Ishikawa (cell line): ENCODE data around the gene GAPVD1.

Source experiments
- CEBPB ChIP-seq: IDR thresholded peaks from 2 replicates; pipeline ENCODE4 v1.6.1; 2012
- CREB1 ChIP-seq: IDR thresholded peaks from 2 replicates; pipeline ENCODE4 v1.6.1; 2012; ENCODE audit warnings: low read depth
- EGR1 ChIP-seq: IDR thresholded peaks from 2 replicates; pipeline ENCODE4 v1.6.1; 2012
- EP300 ChIP-seq: IDR thresholded peaks from 2 replicates; pipeline ENCODE4 v1.6.1; 2012; ENCODE audit warnings: borderline replicate concordance
- FOXM1 ChIP-seq: IDR thresholded peaks from 2 replicates; pipeline ENCODE4 v1.6.1; 2012; ENCODE audit warnings: low read depth, borderline replicate concordance
- MAX ChIP-seq: IDR thresholded peaks from 2 replicates; pipeline ENCODE4 v1.6.1; 2012
- NFIC ChIP-seq: IDR thresholded peaks from 2 replicates; pipeline ENCODE4 v1.6.1; 2012
- RAD21 ChIP-seq: IDR thresholded peaks from 2 replicates; pipeline ENCODE4 v1.6.1; 2012; ENCODE audit warnings: low read depth
- REST ChIP-seq: IDR thresholded peaks from 2 replicates; pipeline ENCODE4 v1.6.1; 2012; ENCODE audit warnings: low read depth, mild to moderate bottlenecking
- TAF1 ChIP-seq: IDR thresholded peaks from 2 replicates; pipeline ENCODE4 v1.6.1; 2012; ENCODE audit warnings: low read depth, mild to moderate bottlenecking
- TEAD4 ChIP-seq: IDR thresholded peaks from 2 replicates; pipeline ENCODE4 v1.6.1; 2012
- USF1 ChIP-seq: IDR thresholded peaks from 2 replicates; pipeline ENCODE4 v1.6.1; 2012
- YY1 ChIP-seq: IDR thresholded peaks from 2 replicates; pipeline ENCODE4 v1.6.1; 2012; ENCODE audit warnings: low read depth
- ZBTB7A ChIP-seq: IDR thresholded peaks from 2 replicates; pipeline ENCODE4 v1.6.1; 2012; ENCODE audit warnings: low read depth

- TF ChIP-seq YY1 = no peak
- TF ChIP-seq MAX = no peak
- TF ChIP-seq TAF1 = no peak
- TF ChIP-seq EP300 = no peak
- no peak for TF ChIP-seq FOXM1
- TF ChIP-seq RAD21 = no peak
- no peak for TF ChIP-seq REST
- TF ChIP-seq USF1 = no peak
- TF ChIP-seq CEBPB = no peak
- TF ChIP-seq EGR1 = no peak
- TF ChIP-seq ZBTB7A = no peak
- TF ChIP-seq CREB1 = no peak
- TF ChIP-seq TEAD4 = no peak
- TF ChIP-seq NFIC = no peak
Measured at GRCh38 chr9:125268394-125269013, 6.9 kb downstream of the GAPVD1 start.
